Suprapubic skin (tissue), 4 donors: ENCODE data around the gene ZNF331. TPM values are rescaled to one million over a fixed set of nuclear protein-coding genes. Genes with fewer than 3 reads are reported as not detected.

Experiments used
- DNase-seq, 2 donors: peaks; one replicate each; pipeline ENCODE4 v3.0.0-alpha.2; 2019; ENCODE audit warnings: low spot score in 2 of 2
- H3K27ac ChIP-seq: fragments of 200-600 bp; sonication (generic); one replicate; pipeline ENCODE4 v1.5.1; 2019
- H3K27me3 ChIP-seq: fragments of 200-600 bp; sonication (generic); one replicate; pipeline ENCODE4 v1.5.1; 2019
- H3K36me3 ChIP-seq: fragments of 200-600 bp; sonication (generic); one replicate; pipeline ENCODE4 v1.5.1; 2019
- H3K4me1 ChIP-seq: fragments of 200-600 bp; sonication (generic); one replicate; pipeline ENCODE4 v1.5.1; 2019
- H3K4me3 ChIP-seq: fragments of 200-600 bp; sonication (generic); one replicate; pipeline ENCODE4 v1.5.1; 2019; ENCODE audit warnings: mild to moderate bottlenecking
- H3K9me3 ChIP-seq: fragments of 200-600 bp; sonication (generic); one replicate; pipeline ENCODE4 v1.5.1; 2019
- CTCF ChIP-seq, 2 donors: fragments of 200-600 bp in 1 of 2; fragments of 450-650 bp in 1 of 2; sonication (generic) in 1 of 2; IDR thresholded peaks; one replicate each; pipeline ENCODE4 v1.5.1; 2016 to 2019; ENCODE audit warnings: antibody characterized with exemption in 2 of 2, mild to moderate bottlenecking in 1 of 2, moderate library complexity in 1 of 2
- EP300 ChIP-seq: sonication (generic); formaldehyde crosslinking; IDR thresholded peaks from one replicate; pipeline ENCODE4 v1.6.1; 2017; ENCODE audit warnings: antibody characterized with exemption
- POLR2A ChIP-seq, 2 donors: fragments of 450-650 bp; IDR thresholded peaks; one replicate each; pipeline ENCODE4 v1.6.1; 2017; ENCODE audit warnings: antibody characterized with exemption in 2 of 2, mild to moderate bottlenecking in 2 of 2, moderate library complexity in 2 of 2
- POLR2AphosphoS5 ChIP-seq, 3 donors: sonication (generic); formaldehyde crosslinking; IDR thresholded peaks; one replicate each; pipeline ENCODE4 v1.6.1; 2017; ENCODE audit warnings: antibody characterized with exemption in 3 of 3
- WGBS: methylation state at CpG from one replicate; pipeline ENCODE4 v1.1.5; 2018; 5-methylcytosine and 5-hydroxymethylcytosine counted together
- total RNA-seq, 4 donors: library from RNA; depleted of rRNA; stranded (reverse); fragments of >200 nt; gene quantifications; one replicate each; pipeline ENCODE4 v1.1.0, GENCODE V29; 2016

The ZNF331 gene
- total RNA-seq, 4 donors from 2014 or later, result 20.5 to 41.1 (median 27.8) TPM

- no peak for TF ChIP-seq POLR2A (IDR thresholded peaks at IDR 0.05)
- TF ChIP-seq EP300, result no peak
- no peak for TF ChIP-seq CTCF (IDR thresholded peaks at IDR 0.05)
- TF ChIP-seq POLR2AphosphoS5 (IDR thresholded peaks at IDR 0.05), result no peak
- WGBS, result 85% methylated on average over 8 of the region's 13 CpGs
- H3K27ac ChIP-seq, result peak overlapping the region; percentile 81
- peaks cover 8% of the 10 kb centered on the region for H3K4me1 ChIP-seq
- H3K4me3 ChIP-seq, result peak overlapping the region; percentile 60
- DNase-seq, result no peak
- H3K9me3 ChIP-seq, result no peaks in the 10 kb centered on the region
- H3K36me3 ChIP-seq, result peaks cover 6% of the 10 kb centered on the region
- no peaks in the 10 kb centered on the region for H3K27me3 ChIP-seq
Measured at GRCh38 chr19:53555352-53555751, 17.4 kb downstream of the ZNF331 start.

- H3K4me1 ChIP-seq, result no peaks in the 10 kb centered on the region
- H3K36me3 ChIP-seq, result peaks cover 52% of the 10 kb centered on the region
- TF ChIP-seq CTCF (IDR thresholded peaks at IDR 0.05), result no peak
- no peak for TF ChIP-seq EP300
- TF ChIP-seq POLR2A (IDR thresholded peaks at IDR 0.05), result no peak
- no peak for TF ChIP-seq POLR2AphosphoS5 (IDR thresholded peaks at IDR 0.05)
- no peak overlapping the region for H3K27ac ChIP-seq
- H3K4me3 ChIP-seq, result no peak overlapping the region
- peaks cover 6% of the 10 kb centered on the region for H3K9me3 ChIP-seq
- no peak for DNase-seq
- no peaks in the 10 kb centered on the region for H3K27me3 ChIP-seq
- WGBS, result 89% methylated on average over 12 of the region's 12 CpGs
Measured at GRCh38 chr19:53571339-53571738, 33.4 kb downstream of the ZNF331 start.

- H3K4me1 ChIP-seq, result no peaks in the 10 kb centered on the region
- TF ChIP-seq POLR2A (IDR thresholded peaks at IDR 0.05), result no peak
- TF ChIP-seq EP300, result no peak
- TF ChIP-seq CTCF (IDR thresholded peaks at IDR 0.05), result no peak
- no peak for TF ChIP-seq POLR2AphosphoS5 (IDR thresholded peaks at IDR 0.05)
- no peak for DNase-seq
- WGBS, result 93% methylated on average over 20 of the region's 20 CpGs
- no peak overlapping the region for H3K27ac ChIP-seq
- no peaks in the 10 kb centered on the region for H3K27me3 ChIP-seq
- no peak overlapping the region for H3K4me3 ChIP-seq
- peaks cover 16% of the 10 kb centered on the region for H3K9me3 ChIP-seq
- H3K36me3 ChIP-seq, result peaks cover 64% of the 10 kb centered on the region
Measured at GRCh38 chr19:53576941-53577653, 39.2 kb downstream of the ZNF331 start.

GRCh38 chr19:53577968-53578367 lies 40.0 kb downstream of the ZNF331 start:
- H3K9me3 ChIP-seq, result peaks cover 16% of the 10 kb centered on the region
- no peaks in the 10 kb centered on the region for H3K4me1 ChIP-seq

More at GRCh38 chr19:53577968-53578367, 40.0 kb downstream of the ZNF331 start:
- Histone ChIP-seq H3K36me3 (peaks cover 59% of the 10 kb centered on the region), H3K4me3 (no peak overlapping the region), H3K27me3 (no peaks in the 10 kb centered on the region), H3K27ac (no peak overlapping the region)
- 96% methylated on average over 12 of the region's 12 CpGs for WGBS
- no peak for TF ChIP-seq POLR2AphosphoS5 (IDR thresholded peaks at IDR 0.05)
- no peak for TF ChIP-seq EP300
- no peak for TF ChIP-seq CTCF (IDR thresholded peaks at IDR 0.05)
- TF ChIP-seq POLR2A (IDR thresholded peaks at IDR 0.05), result no peak
- DNase-seq, result no peak
